ENCODE data around the gene PDCD10. TPM values are rescaled to one million over a fixed set of nuclear protein-coding genes. Genes with fewer than 3 reads are reported as not detected.

PDCD10 gene
- polyA plus RNA-seq (2012; ENCODE audit: insufficient read depth, insufficient read length, low read depth): 24.9 TPM

- no peak for TF ChIP-seq CTCF (IDR thresholded peaks at IDR 0.05; ENCODE audit: low read depth, low read length)
- peak within 1 kb of the TSS; percentile 83 for H3K4me3 ChIP-seq (ENCODE audit: low read depth, low read length)
- H3K4me1 ChIP-seq: no peaks in the 10 kb centered on the region
- no peaks in the 10 kb centered on the region for H3K36me3 ChIP-seq
- DNase-seq: peak; percentile 98
- no peaks in the 10 kb centered on the region for H3K9me3 ChIP-seq
- H3K27me3 ChIP-seq: peaks cover 8% of the 10 kb centered on the region
Measured at GRCh38 chr3:167734498-167735232, at the start of gene PDCD10. Gene PDCD10, minus strand, starts transcription at chr3:167734892. Its CDS starts 14,735 bp downstream, at chr3:167720157.

DNA sequence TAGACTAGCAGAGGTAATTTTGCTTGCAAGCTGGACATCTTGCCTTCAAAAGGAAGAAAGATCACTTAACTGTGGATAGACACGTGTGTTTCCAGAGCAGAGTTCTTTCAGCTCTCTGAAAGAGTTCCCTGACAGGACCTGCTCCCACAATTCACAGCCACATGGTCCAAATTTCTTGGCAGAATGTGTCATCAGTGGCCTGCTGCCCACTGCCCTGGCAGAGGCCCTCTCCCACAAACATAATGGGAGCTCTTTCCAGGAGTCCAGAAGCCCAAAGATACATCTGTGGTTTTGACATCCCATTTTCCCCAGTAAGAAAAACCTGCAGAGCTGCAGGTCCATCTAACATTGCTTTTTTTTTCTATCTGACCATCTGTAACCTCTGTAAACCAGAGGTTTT lies 49.1 kb upstream of the PDCD10 start:
- Histone ChIP-seq H3K27me3 (no peaks in the 10 kb centered on the region), H3K9me3 (no peaks in the 10 kb centered on the region), H3K4me1 (no peaks in the 10 kb centered on the region), H3K36me3 (no peaks in the 10 kb centered on the region), H3K4me3 (ENCODE audit: low read depth, low read length) (no peak overlapping the region)
- DNase-seq: no peak
- TF ChIP-seq CTCF (IDR thresholded peaks at IDR 0.05; ENCODE audit: low read depth, low read length): no peak

DNA sequence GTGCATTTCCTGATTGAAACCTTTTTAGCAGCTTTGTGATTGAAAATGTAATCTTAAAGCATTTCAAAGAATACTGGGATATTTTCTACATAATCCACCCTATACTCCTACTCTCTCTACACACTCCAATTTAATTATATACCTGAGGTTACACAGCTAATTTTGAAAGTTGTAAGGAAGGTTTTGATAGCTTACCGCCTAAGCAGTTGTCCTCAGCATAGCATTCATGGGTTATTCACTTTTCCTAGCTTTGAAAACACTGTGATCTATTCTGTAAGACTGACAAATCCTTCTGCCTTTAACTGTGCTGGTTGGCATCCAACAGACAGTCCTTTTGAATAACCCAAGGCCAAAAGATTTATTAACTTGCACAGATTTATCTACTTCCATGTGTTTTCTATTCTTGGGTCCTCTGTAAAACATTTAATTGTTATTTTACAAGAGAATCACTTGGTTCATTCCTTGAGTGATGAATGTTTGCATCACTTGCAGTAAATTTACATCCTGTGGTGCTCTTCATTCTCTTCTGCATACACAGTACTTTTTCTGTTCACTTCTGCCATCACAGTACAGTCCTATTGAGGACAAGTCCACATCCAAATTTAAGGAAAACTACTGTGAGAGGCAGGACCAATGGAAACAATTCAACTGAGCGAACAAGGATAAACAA lies 45.7 kb upstream of the PDCD10 start:
- DNase-seq: no peak
- H3K27me3 ChIP-seq: no peaks in the 10 kb centered on the region
- no peak for TF ChIP-seq CTCF (IDR thresholded peaks at IDR 0.05; ENCODE audit: low read depth, low read length)
- no peak overlapping the region for H3K4me3 ChIP-seq (ENCODE audit: low read depth, low read length)
- H3K4me1 ChIP-seq: peaks cover 11% of the 10 kb centered on the region; the same call in 1 of the 2 replicates
- H3K36me3 ChIP-seq: no peaks in the 10 kb centered on the region
- no peaks in the 10 kb centered on the region for H3K9me3 ChIP-seq

GRCh38 chr3:167777356-167777755 lies 42.7 kb upstream of the PDCD10 start:
- H3K27me3 ChIP-seq: no peaks in the 10 kb centered on the region
- H3K4me1 ChIP-seq: peaks cover 11% of the 10 kb centered on the region; the same call in 1 of the 2 replicates
- no peaks in the 10 kb centered on the region for H3K36me3 ChIP-seq
- no peak for DNase-seq
- H3K4me3 ChIP-seq (ENCODE audit: low read depth, low read length): no peak overlapping the region
- H3K9me3 ChIP-seq: no peaks in the 10 kb centered on the region
- no peak for TF ChIP-seq CTCF (IDR thresholded peaks at IDR 0.05; ENCODE audit: low read depth, low read length)

GRCh38 chr3:167776066-167776685 lies 41.5 kb upstream of the PDCD10 start:
- H3K36me3 ChIP-seq: no peaks in the 10 kb centered on the region
- TF ChIP-seq CTCF (IDR thresholded peaks at IDR 0.05; ENCODE audit: low read depth, low read length): no peak
- DNase-seq: peak; percentile 67
- no peak overlapping the region for H3K4me3 ChIP-seq (ENCODE audit: low read depth, low read length)
- peaks cover 11% of the 10 kb centered on the region; the same call in 1 of the 2 replicates for H3K4me1 ChIP-seq
- H3K9me3 ChIP-seq: no peaks in the 10 kb centered on the region
- H3K27me3 ChIP-seq: no peaks in the 10 kb centered on the region
